GM12873 (cell line): Measurements from ENCODE around the gene GSTCD.

ENCODE experiments used
- CTCF ChIP-seq: IDR thresholded peaks from 2 replicates; pipeline ENCODE4 v1.5.1; 2012; ENCODE audit warnings: low read depth, mild to moderate bottlenecking, moderate library complexity, low read length, control low read depth; ENCODE audit not compliant: insufficient read depth; ENCODE audit errors: missing control alignments

The GSTCD gene

GRCh38 chr4:105708181-105709080 lies at the start of gene GSTCD, which contains the start of gene INTS12:
GSTCD (plus strand) TSS chr4:105708784; CDS start chr4:105717614, 8,830 bp downstream.
INTS12 (minus strand) TSS chr4:105708689; CDS start chr4:105700005, 8,684 bp downstream.
- TF ChIP-seq CTCF: no peak

GRCh38 chr4:105659190-105659589 lies 49.4 kb upstream of the GSTCD start:
- no peak for TF ChIP-seq CTCF

GRCh38 chr4:105661028-105661427 lies 47.6 kb upstream of the GSTCD start:
- TF ChIP-seq CTCF: no peak

GRCh38 chr4:105662935-105663675 lies 45.5 kb upstream of the GSTCD start:
- TF ChIP-seq CTCF: no peak

- peak; percentile 36 for TF ChIP-seq CTCF
Observed at GRCh38 chr4:105666693-105667092, 41.9 kb upstream of the GSTCD start.

- no peak for TF ChIP-seq CTCF
Observed at GRCh38 chr4:105670684-105671083, 37.9 kb upstream of the GSTCD start.

- TF ChIP-seq CTCF: no peak
Observed at GRCh38 chr4:105671301-105671700, 37.3 kb upstream of the GSTCD start.
